KBM-7 (cell line): Measurements from ENCODE around the gene C1orf105.

Experiments used
- DNase-seq: peaks from one replicate; pipeline ENCODE4 v3.0.0-alpha.2; 2015
- in situ Hi-C: fragments of 300-500 bp; cut with MboI; formaldehyde crosslinking; loops from 2 replicates; pipeline ENCODE4 v1.14.3; 2020; ENCODE audit warnings: low sequenced_read_pairs, low pct_unique_long_range_greater_than_20kb, mixed read lengths

Gene C1orf105

GRCh38 chr1:172507741-172508140, 87.3 kb downstream of the C1orf105 start:
- in situ Hi-C loops: no loop called here
- DNase-seq: no peak

- DNase-seq: no peak
- in situ Hi-C loops: no loop called here
These were observed 90.0 kb downstream of the C1orf105 start for GRCh38 chr1:172510479-172510878.

GRCh38 chr1:172512591-172512990, 92.1 kb downstream of the C1orf105 start:
- no peak for DNase-seq
- in situ Hi-C loops: no loop called here

GRCh38 chr1:172513479-172513878, 93.0 kb downstream of the C1orf105 start:
- in situ Hi-C loops: no loop called here
- no peak for DNase-seq

- no peak for DNase-seq
These were observed 93.6 kb downstream of the C1orf105 start for GRCh38 chr1:172514108-172514507.

GRCh38 chr1:172515436-172515835, 95.0 kb downstream of the C1orf105 start:
- no peak for DNase-seq
- in situ Hi-C loops: no loop called here

More at GRCh38 chr1:172514108-172514507, 93.6 kb downstream of the C1orf105 start:
- in situ Hi-C loops: no loop called here

GRCh38 chr1:172515927-172516326, 95.4 kb downstream of the C1orf105 start:
- in situ Hi-C loops: no loop called here
- DNase-seq: no peak

- in situ Hi-C loops: no loop called here
- DNase-seq: no peak
These were observed 96.6 kb downstream of the C1orf105 start for GRCh38 chr1:172517081-172517480.

GRCh38 chr1:172517545-172517944, 97.1 kb downstream of the C1orf105 start:
- no peak for DNase-seq
- in situ Hi-C loops: no loop called here
